ENCODE results near the gene WIF1.

DNA sequence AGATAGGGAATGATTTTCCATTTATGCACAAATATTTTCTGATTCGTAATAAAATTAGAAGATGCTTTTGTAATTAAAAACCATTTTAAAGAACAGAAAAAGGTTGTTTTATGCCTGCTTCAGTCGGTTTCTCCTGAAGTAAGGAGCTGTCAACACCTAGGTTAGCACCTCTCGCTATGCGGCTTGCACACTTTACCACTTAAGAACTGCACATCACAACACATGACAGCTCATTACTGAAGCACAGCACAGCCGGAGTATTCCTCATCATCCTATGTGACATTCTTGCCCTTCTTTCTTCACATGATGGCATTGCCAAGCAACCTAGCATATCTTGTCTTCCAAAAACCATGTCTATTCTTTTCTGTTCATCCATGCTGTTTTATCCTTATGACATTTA lies 5.4 kb upstream of the WIF1 start:
- TF ChIP-seq, protein P1, sequence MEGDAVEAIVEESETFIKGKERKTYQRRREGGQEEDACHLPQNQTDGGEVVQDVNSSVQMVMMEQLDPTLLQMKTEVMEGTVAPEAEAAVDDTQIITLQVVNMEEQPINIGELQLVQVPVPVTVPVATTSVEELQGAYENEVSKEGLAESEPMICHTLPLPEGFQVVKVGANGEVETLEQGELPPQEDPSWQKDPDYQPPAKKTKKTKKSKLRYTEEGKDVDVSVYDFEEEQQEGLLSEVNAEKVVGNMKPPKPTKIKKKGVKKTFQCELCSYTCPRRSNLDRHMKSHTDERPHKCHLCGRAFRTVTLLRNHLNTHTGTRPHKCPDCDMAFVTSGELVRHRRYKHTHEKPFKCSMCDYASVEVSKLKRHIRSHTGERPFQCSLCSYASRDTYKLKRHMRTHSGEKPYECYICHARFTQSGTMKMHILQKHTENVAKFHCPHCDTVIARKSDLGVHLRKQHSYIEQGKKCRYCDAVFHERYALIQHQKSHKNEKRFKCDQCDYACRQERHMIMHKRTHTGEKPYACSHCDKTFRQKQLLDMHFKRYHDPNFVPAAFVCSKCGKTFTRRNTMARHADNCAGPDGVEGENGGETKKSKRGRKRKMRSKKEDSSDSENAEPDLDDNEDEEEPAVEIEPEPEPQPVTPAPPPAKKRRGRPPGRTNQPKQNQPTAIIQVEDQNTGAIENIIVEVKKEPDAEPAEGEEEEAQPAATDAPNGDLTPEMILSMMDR (tag by site-specific recombination; IDR thresholded peaks at IDR 0.05) = no peak
- no peak for TF ChIP-seq ZNF660 (tag by site-specific recombination; IDR thresholded peaks at IDR 0.05)
- TF ChIP-seq, protein P2, sequence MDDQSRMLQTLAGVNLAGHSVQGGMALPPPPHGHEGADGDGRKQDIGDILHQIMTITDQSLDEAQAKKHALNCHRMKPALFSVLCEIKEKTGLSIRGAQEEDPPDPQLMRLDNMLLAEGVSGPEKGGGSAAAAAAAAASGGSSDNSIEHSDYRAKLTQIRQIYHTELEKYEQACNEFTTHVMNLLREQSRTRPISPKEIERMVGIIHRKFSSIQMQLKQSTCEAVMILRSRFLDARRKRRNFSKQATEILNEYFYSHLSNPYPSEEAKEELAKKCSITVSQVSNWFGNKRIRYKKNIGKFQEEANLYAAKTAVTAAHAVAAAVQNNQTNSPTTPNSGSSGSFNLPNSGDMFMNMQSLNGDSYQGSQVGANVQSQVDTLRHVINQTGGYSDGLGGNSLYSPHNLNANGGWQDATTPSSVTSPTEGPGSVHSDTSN (CRISPR knock-in tag; IDR thresholded peaks at IDR 0.05) = no peak
- TF ChIP-seq HOXA7 (CRISPR knock-in tag; IDR thresholded peaks at IDR 0.05; ENCODE audit: borderline replicate concordance) = no peak
- no peak for TF ChIP-seq ZNF510 (tag by site-specific recombination; IDR thresholded peaks at IDR 0.05; ENCODE audit: insufficient replicate concordance)
- no peak for TF ChIP-seq ZNF626 (tag by site-specific recombination; IDR thresholded peaks at IDR 0.05)

Measured in HEK293 (cell line).